Measurements from ENCODE around the gene EXOC6B.

The EXOC6B gene

GRCh38 chr2:72828840-72829507 is 3.1 kb upstream of the EXOC6B start:
- no peak for DNase-seq

- no peak for DNase-seq
Observed at GRCh38 chr2:72827966-72828646, 2.3 kb upstream of the EXOC6B start.

GRCh38 chr2:72827487-72827886 is 1.7 kb upstream of the EXOC6B start:
- no peak for DNase-seq

GRCh38 chr2:72826156-72826477 is 284 bp upstream of the EXOC6B start:
- no peak for DNase-seq

GRCh38 chr2:72824224-72824842 is 1.5 kb downstream of the EXOC6B start:
- DNase-seq, result no peak

GRCh38 chr2:72822794-72823193 is 3.0 kb downstream of the EXOC6B start:
- DNase-seq, result no peak

- no peak for DNase-seq
Observed at GRCh38 chr2:72821983-72822382, 3.9 kb downstream of the EXOC6B start.

- DNase-seq, result no peak
Observed at GRCh38 chr2:72821118-72821517, 4.7 kb downstream of the EXOC6B start.

- no peak for DNase-seq
Observed at GRCh38 chr2:72819501-72819900, 6.3 kb downstream of the EXOC6B start.

- no peak for DNase-seq
Observed at GRCh38 chr2:72815655-72816278, 10.1 kb downstream of the EXOC6B start.

GRCh38 chr2:72813841-72814240 is 12.0 kb downstream of the EXOC6B start:
- DNase-seq, result no peak

- DNase-seq, result no peak
Observed at GRCh38 chr2:72810165-72810564, 15.7 kb downstream of the EXOC6B start.

- no peak for DNase-seq
Observed at GRCh38 chr2:72809095-72809494, 16.7 kb downstream of the EXOC6B start.

GRCh38 chr2:72806280-72806945 is 19.4 kb downstream of the EXOC6B start:
- no peak for DNase-seq

GRCh38 chr2:72803626-72804320 is 22.1 kb downstream of the EXOC6B start:
- no peak for DNase-seq

GRCh38 chr2:72803151-72803550 is 22.7 kb downstream of the EXOC6B start:
- DNase-seq, result no peak

- no peak for DNase-seq
Observed at GRCh38 chr2:72800492-72800891, 25.3 kb downstream of the EXOC6B start.

- DNase-seq, result no peak
Observed at GRCh38 chr2:72797740-72798139, 28.1 kb downstream of the EXOC6B start.

GRCh38 chr2:72796766-72797165 is 29.1 kb downstream of the EXOC6B start:
- no peak for DNase-seq

- DNase-seq, result no peak
Observed at GRCh38 chr2:72794572-72794971, 31.3 kb downstream of the EXOC6B start.

GRCh38 chr2:72793798-72794440 is 31.9 kb downstream of the EXOC6B start:
- no peak for DNase-seq

GRCh38 chr2:72789241-72789640 is 36.6 kb downstream of the EXOC6B start:
- no peak for DNase-seq
